ENCODE measurements around the gene SORBS2. TPM values are rescaled to one million over a fixed set of nuclear protein-coding genes. Genes with fewer than 3 reads are reported as not detected.

Gene SORBS2
- total and polyA plus RNA-seq, 4 donors, result 49.1 to 83.5 (median 66.4) TPM

- H3K4me1 ChIP-seq (ENCODE audit: control insufficient read depth, insufficient read depth, low read length), result no peaks in the 10 kb centered on the region
- no peaks in the 10 kb centered on the region for H3K27me3 ChIP-seq (ENCODE audit: control insufficient read depth, insufficient read depth, low read length)
- no peaks in the 10 kb centered on the region for H3K9me3 ChIP-seq (ENCODE audit: control insufficient read depth, insufficient read depth, low read length)
- no peak overlapping the region for H3K4me3 ChIP-seq (ENCODE audit: low read depth, low read length)
- no peaks in the 10 kb centered on the region for H3K36me3 ChIP-seq (ENCODE audit: control insufficient read depth, insufficient read depth, low read length)
- no peak overlapping the region for H3K27ac ChIP-seq (ENCODE audit: low read depth, low read length)
- peak in 1 of 6 donors; percentile 69 for DNase-seq (ENCODE audit: low read depth in 4 of 6, low spot score in 6 of 6)
- no CpG with 5 or more reads among the region's 5 CpGs for WGBS (ENCODE audit: insufficient coverage)
Measured at GRCh38 chr4:185846505-185847150, 34.6 kb upstream of the SORBS2 start.

GRCh38 chr4:185845966-185846365, 34.0 kb upstream of the SORBS2 start:
- no peaks in the 10 kb centered on the region for H3K36me3 ChIP-seq (ENCODE audit: control insufficient read depth, insufficient read depth, low read length)
- no CpG with 5 or more reads among the region's 3 CpGs for WGBS (ENCODE audit: insufficient coverage)
- no peak overlapping the region for H3K4me3 ChIP-seq (ENCODE audit: low read depth, low read length)
- no peak for DNase-seq (ENCODE audit: low read depth in 4 of 6, low spot score in 6 of 6)
- no peaks in the 10 kb centered on the region for H3K27me3 ChIP-seq (ENCODE audit: control insufficient read depth, insufficient read depth, low read length)
- H3K9me3 ChIP-seq (ENCODE audit: control insufficient read depth, insufficient read depth, low read length), result no peaks in the 10 kb centered on the region
- no peaks in the 10 kb centered on the region for H3K4me1 ChIP-seq (ENCODE audit: control insufficient read depth, insufficient read depth, low read length)
- no peak overlapping the region for H3K27ac ChIP-seq (ENCODE audit: low read depth, low read length)

GRCh38 chr4:185841451-185841850, 29.5 kb upstream of the SORBS2 start:
- no peak overlapping the region for H3K4me3 ChIP-seq (ENCODE audit: low read depth, low read length)
- H3K27ac ChIP-seq (ENCODE audit: low read depth, low read length), result no peak overlapping the region
- peaks cover 3% of the 10 kb centered on the region for H3K36me3 ChIP-seq (ENCODE audit: control insufficient read depth, insufficient read depth, low read length)
- no peak for DNase-seq (ENCODE audit: low read depth in 4 of 6, low spot score in 6 of 6)
- H3K4me1 ChIP-seq (ENCODE audit: control insufficient read depth, insufficient read depth, low read length), result peaks cover 16% of the 10 kb centered on the region
- H3K9me3 ChIP-seq (ENCODE audit: control insufficient read depth, insufficient read depth, low read length), result no peaks in the 10 kb centered on the region
- WGBS (ENCODE audit: insufficient coverage), result 100% methylated on average over 2 of the region's 2 CpGs
- no peaks in the 10 kb centered on the region for H3K27me3 ChIP-seq (ENCODE audit: control insufficient read depth, insufficient read depth, low read length)

DNA sequence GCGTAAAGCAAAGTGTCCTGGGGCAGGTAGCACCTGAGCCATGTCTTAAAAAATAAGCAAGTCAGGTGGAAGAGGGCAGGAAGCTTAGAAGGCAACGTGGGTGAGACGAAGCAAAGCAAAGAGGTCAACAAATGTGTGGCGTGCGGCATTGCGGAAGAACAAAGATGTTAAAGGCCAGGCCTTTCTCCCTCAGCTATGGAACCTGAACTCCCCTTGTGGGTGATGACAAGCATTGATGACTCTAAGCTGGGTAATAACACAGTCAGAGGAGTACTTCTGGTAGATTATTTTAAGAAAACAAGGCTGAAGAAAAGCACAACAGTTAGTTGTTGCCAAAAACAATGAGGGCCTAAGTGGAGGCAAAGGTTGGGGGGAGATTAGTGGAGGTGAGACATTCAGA, 29.0 kb upstream of the SORBS2 start:
- H3K27ac ChIP-seq (ENCODE audit: low read depth, low read length), result no peak overlapping the region
- H3K27me3 ChIP-seq (ENCODE audit: control insufficient read depth, insufficient read depth, low read length), result no peaks in the 10 kb centered on the region
- no peak for DNase-seq (ENCODE audit: low read depth in 4 of 6, low spot score in 6 of 6)
- peaks cover 16% of the 10 kb centered on the region for H3K4me1 ChIP-seq (ENCODE audit: control insufficient read depth, insufficient read depth, low read length)
- 86% methylated on average over 5 of the region's 6 CpGs for WGBS (ENCODE audit: insufficient coverage)
- H3K9me3 ChIP-seq (ENCODE audit: control insufficient read depth, insufficient read depth, low read length), result no peaks in the 10 kb centered on the region
- H3K4me3 ChIP-seq (ENCODE audit: low read depth, low read length), result no peak overlapping the region
- H3K36me3 ChIP-seq (ENCODE audit: control insufficient read depth, insufficient read depth, low read length), result peaks cover 3% of the 10 kb centered on the region

- no peak for DNase-seq (ENCODE audit: low read depth in 4 of 6, low spot score in 6 of 6)
- H3K4me3 ChIP-seq (ENCODE audit: low read depth, low read length), result no peak overlapping the region
- H3K36me3 ChIP-seq (ENCODE audit: control insufficient read depth, insufficient read depth, low read length), result peaks cover 3% of the 10 kb centered on the region
- H3K27ac ChIP-seq (ENCODE audit: low read depth, low read length), result peak overlapping the region; percentile 82
- H3K9me3 ChIP-seq (ENCODE audit: control insufficient read depth, insufficient read depth, low read length), result no peaks in the 10 kb centered on the region
- H3K27me3 ChIP-seq (ENCODE audit: control insufficient read depth, insufficient read depth, low read length), result no peaks in the 10 kb centered on the region
- no CpG with 5 or more reads among the region's 2 CpGs for WGBS (ENCODE audit: insufficient coverage)
- H3K4me1 ChIP-seq (ENCODE audit: control insufficient read depth, insufficient read depth, low read length), result peaks cover 16% of the 10 kb centered on the region
Measured at GRCh38 chr4:185840201-185840600, 28.2 kb upstream of the SORBS2 start.

GRCh38 chr4:185839770-185840169, 27.8 kb upstream of the SORBS2 start:
- WGBS (ENCODE audit: insufficient coverage), result 36% methylated on average over 4 of the region's 6 CpGs
- Histone ChIP-seq H3K4me3 (ENCODE audit: low read depth, low read length) (no peak overlapping the region), H3K27ac (ENCODE audit: low read depth, low read length) (peak overlapping the region; percentile 82), H3K9me3 (ENCODE audit: control insufficient read depth, insufficient read depth, low read length) (no peaks in the 10 kb centered on the region), H3K4me1 (ENCODE audit: control insufficient read depth, insufficient read depth, low read length) (peaks cover 16% of the 10 kb centered on the region), H3K36me3 (ENCODE audit: control insufficient read depth, insufficient read depth, low read length) (peaks cover 3% of the 10 kb centered on the region), H3K27me3 (ENCODE audit: control insufficient read depth, insufficient read depth, low read length) (no peaks in the 10 kb centered on the region)
- peak in 1 of 6 donors; percentile 40 for DNase-seq (ENCODE audit: low read depth in 4 of 6, low spot score in 6 of 6)

GRCh38 chr4:185839194-185839712, 27.3 kb upstream of the SORBS2 start:
- peak in 3 of 6 donors; percentile 12 to 67 (median 54) for DNase-seq (ENCODE audit: low read depth in 4 of 6, low spot score in 6 of 6)

DNA sequence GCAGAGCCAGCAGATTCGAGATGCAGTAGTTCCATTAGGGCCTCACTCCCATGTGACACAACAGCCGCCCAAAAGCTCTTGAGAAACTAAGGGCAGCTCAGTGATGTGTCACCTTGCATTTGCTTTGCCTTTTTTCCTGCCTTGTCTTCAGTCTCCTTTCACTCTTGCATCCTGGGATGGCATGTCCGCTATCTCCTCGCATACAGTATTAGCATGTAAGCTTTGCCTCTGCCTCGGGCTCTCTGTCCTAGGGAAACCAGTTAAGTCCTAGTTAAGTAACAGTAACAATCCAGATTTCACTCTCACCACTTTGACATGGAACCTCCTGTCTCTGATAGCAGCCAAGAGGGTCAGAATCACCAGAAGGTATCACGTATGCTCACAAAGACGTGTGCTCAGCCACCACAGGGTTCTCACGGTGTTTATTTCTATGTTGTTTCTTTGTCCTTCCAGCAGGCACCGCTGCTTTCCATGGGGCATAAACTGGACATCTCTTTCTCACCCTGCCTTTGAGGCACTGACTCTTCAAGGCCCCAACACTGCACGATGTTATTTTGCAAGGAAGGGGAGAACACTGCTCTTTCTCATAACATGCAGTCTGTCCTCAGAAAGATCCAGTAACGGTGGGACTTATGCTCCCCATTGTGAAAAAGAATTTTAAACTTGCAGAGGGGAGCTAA, 26.7 kb upstream of the SORBS2 start:
- Histone ChIP-seq H3K4me3 (ENCODE audit: low read depth, low read length) (no peak overlapping the region), H3K4me1 (ENCODE audit: control insufficient read depth, insufficient read depth, low read length) (peaks cover 16% of the 10 kb centered on the region), H3K36me3 (ENCODE audit: control insufficient read depth, insufficient read depth, low read length) (peaks cover 3% of the 10 kb centered on the region), H3K9me3 (ENCODE audit: control insufficient read depth, insufficient read depth, low read length) (no peaks in the 10 kb centered on the region), H3K27me3 (ENCODE audit: control insufficient read depth, insufficient read depth, low read length) (no peaks in the 10 kb centered on the region), H3K27ac (ENCODE audit: low read depth, low read length) (peak overlapping the region; percentile 82)
- WGBS (ENCODE audit: insufficient coverage), result 81% methylated on average over 8 of the region's 11 CpGs
- DNase-seq (ENCODE audit: low read depth in 4 of 6, low spot score in 6 of 6), result no peak

More at GRCh38 chr4:185839194-185839712, 27.3 kb upstream of the SORBS2 start:
- Histone ChIP-seq H3K9me3 (ENCODE audit: control insufficient read depth, insufficient read depth, low read length) (no peaks in the 10 kb centered on the region), H3K36me3 (ENCODE audit: control insufficient read depth, insufficient read depth, low read length) (peaks cover 3% of the 10 kb centered on the region), H3K27me3 (ENCODE audit: control insufficient read depth, insufficient read depth, low read length) (no peaks in the 10 kb centered on the region), H3K4me1 (ENCODE audit: control insufficient read depth, insufficient read depth, low read length) (peaks cover 16% of the 10 kb centered on the region), H3K4me3 (ENCODE audit: low read depth, low read length) (no peak overlapping the region), H3K27ac (ENCODE audit: low read depth, low read length) (peak overlapping the region; percentile 82)
- 28% methylated on average over 2 of the region's 9 CpGs for WGBS (ENCODE audit: insufficient coverage)

- H3K36me3 ChIP-seq (ENCODE audit: control insufficient read depth, insufficient read depth, low read length), result peaks cover 3% of the 10 kb centered on the region
- DNase-seq (ENCODE audit: low read depth in 4 of 6, low spot score in 6 of 6), result no peak
- H3K27me3 ChIP-seq (ENCODE audit: control insufficient read depth, insufficient read depth, low read length), result no peaks in the 10 kb centered on the region
- peaks cover 16% of the 10 kb centered on the region for H3K4me1 ChIP-seq (ENCODE audit: control insufficient read depth, insufficient read depth, low read length)
- 84% methylated on average over 8 of the region's 8 CpGs for WGBS (ENCODE audit: insufficient coverage)
- H3K4me3 ChIP-seq (ENCODE audit: low read depth, low read length), result no peak overlapping the region
- peak overlapping the region; percentile 82 for H3K27ac ChIP-seq (ENCODE audit: low read depth, low read length)
- H3K9me3 ChIP-seq (ENCODE audit: control insufficient read depth, insufficient read depth, low read length), result no peaks in the 10 kb centered on the region
Measured at GRCh38 chr4:185838104-185838452, 26.1 kb upstream of the SORBS2 start.

All from spinal cord (tissue), 10 donors.